Inferior parietal cortex (tissue), 1 donor: ENCODE measurements around the gene NEK6.

Source experiments
- DNase-seq: peaks from one replicate; pipeline ENCODE4 v3.0.0-alpha.2; 2016; ENCODE audit errors: extremely low spot score

Gene NEK6

GRCh38 chr9:124321416-124321815, 63.7 kb downstream of the NEK6 start:
- DNase-seq, result no peak

GRCh38 chr9:124321935-124322334, 64.2 kb downstream of the NEK6 start:
- no peak for DNase-seq

- DNase-seq, result no peak
These were observed 65.1 kb downstream of the NEK6 start for GRCh38 chr9:124322618-124323432.

- DNase-seq, result no peak
These were observed 66.2 kb downstream of the NEK6 start for GRCh38 chr9:124323904-124324303.

GRCh38 chr9:124325816-124326215, 68.1 kb downstream of the NEK6 start:
- DNase-seq, result no peak

GRCh38 chr9:124326378-124326777, 68.6 kb downstream of the NEK6 start:
- no peak for DNase-seq

- DNase-seq, result no peak
These were observed 69.7 kb downstream of the NEK6 start for GRCh38 chr9:124327491-124327890.

GRCh38 chr9:124328285-124328684, 70.5 kb downstream of the NEK6 start:
- DNase-seq, result no peak

- DNase-seq, result no peak
These were observed 71.5 kb downstream of the NEK6 start for GRCh38 chr9:124329206-124329792.

GRCh38 chr9:124330011-124330697, 72.4 kb downstream of the NEK6 start:
- no peak for DNase-seq

- no peak for DNase-seq
These were observed 73.8 kb downstream of the NEK6 start for GRCh38 chr9:124331580-124331979.

GRCh38 chr9:124332361-124333202, 74.8 kb downstream of the NEK6 start:
- no peak for DNase-seq

GRCh38 chr9:124333203-124333579, 75.4 kb downstream of the NEK6 start:
- DNase-seq, result no peak

GRCh38 chr9:124334568-124335319, 77.0 kb downstream of the NEK6 start:
- DNase-seq, result no peak

GRCh38 chr9:124335320-124335707, 77.6 kb downstream of the NEK6 start:
- no peak for DNase-seq

- DNase-seq, result no peak
These were observed 79.8 kb downstream of the NEK6 start for GRCh38 chr9:124337562-124337961.

- DNase-seq, result no peak
These were observed 81.9 kb downstream of the NEK6 start for GRCh38 chr9:124339603-124340146.

GRCh38 chr9:124340219-124341069, 82.7 kb downstream of the NEK6 start:
- DNase-seq, result no peak

GRCh38 chr9:124341455-124342170, 83.9 kb downstream of the NEK6 start:
- no peak for DNase-seq
